Activated gamma-delta T cell (primary cell): ENCODE data around the gene DCTD.

Source experiments
- DNase-seq: peaks from one replicate; lab custom pipeline; 2025; lab: John Stamatoyannopoulos, UW
- total RNA-seq, 2 donors: gene quantifications; one replicate each; lab custom pipeline; 2026; lab: John Stamatoyannopoulos, UW

DCTD gene
- total RNA-seq = 59.6 to 60.7 reads per million in 2 donors

GRCh38 chr4:182917182-182918043, at the start of gene DCTD:
Gene DCTD, minus strand, starts transcription at chr4:182917386. Its CDS starts 1,818 bp downstream, at chr4:182915568.
- DNase-seq = peak; percentile 70

GRCh38 chr4:182960746-182961145, 43.6 kb upstream of the DCTD start:
- no peak for DNase-seq

GRCh38 chr4:182960228-182960627, 43.0 kb upstream of the DCTD start:
- no peak for DNase-seq

- DNase-seq = no peak
Observed at GRCh38 chr4:182955411-182955810, 38.2 kb upstream of the DCTD start.

- no peak for DNase-seq
Observed at GRCh38 chr4:182944484-182945213, 27.5 kb upstream of the DCTD start.

- no peak for DNase-seq
Observed at GRCh38 chr4:182939680-182940079, 22.5 kb upstream of the DCTD start.

GRCh38 chr4:182938205-182938645, 21.0 kb upstream of the DCTD start:
- DNase-seq = peak; percentile 8

- DNase-seq = no peak
Observed at GRCh38 chr4:182937268-182938204, 20.4 kb upstream of the DCTD start.

GRCh38 chr4:182932651-182933050, 15.5 kb upstream of the DCTD start:
- DNase-seq = no peak

GRCh38 chr4:182931691-182932345, 14.6 kb upstream of the DCTD start:
- no peak for DNase-seq

GRCh38 chr4:182930889-182931288, 13.7 kb upstream of the DCTD start:
- DNase-seq = no peak

GRCh38 chr4:182929296-182929695, 12.1 kb upstream of the DCTD start:
- no peak for DNase-seq

- no peak for DNase-seq
Observed at GRCh38 chr4:182928061-182928460, 10.9 kb upstream of the DCTD start.

- no peak for DNase-seq
Observed at GRCh38 chr4:182927505-182927904, 10.3 kb upstream of the DCTD start.

GRCh38 chr4:182925855-182926254, 8.7 kb upstream of the DCTD start:
- no peak for DNase-seq

GRCh38 chr4:182925298-182925757, 8.1 kb upstream of the DCTD start:
- peak; percentile 15 for DNase-seq

GRCh38 chr4:182924497-182924896, 7.3 kb upstream of the DCTD start:
- no peak for DNase-seq

GRCh38 chr4:182923796-182924340, 6.7 kb upstream of the DCTD start:
- no peak for DNase-seq

- no peak for DNase-seq
Observed at GRCh38 chr4:182923366-182923765, 6.2 kb upstream of the DCTD start.

GRCh38 chr4:182922501-182923284, 5.5 kb upstream of the DCTD start:
- no peak for DNase-seq
